ENCODE measurements around the gene CERT1. TPM values are rescaled to one million over a fixed set of nuclear protein-coding genes. Genes with fewer than 3 reads are reported as not detected.
A peak's percentile ranks its signal among the peaks of the same experiment; 100 is the strongest.

The CERT1 gene
- total and polyA plus RNA-seq, 2 experiments from 2014 or later: 15.6 to 42.0 TPM

DNA sequence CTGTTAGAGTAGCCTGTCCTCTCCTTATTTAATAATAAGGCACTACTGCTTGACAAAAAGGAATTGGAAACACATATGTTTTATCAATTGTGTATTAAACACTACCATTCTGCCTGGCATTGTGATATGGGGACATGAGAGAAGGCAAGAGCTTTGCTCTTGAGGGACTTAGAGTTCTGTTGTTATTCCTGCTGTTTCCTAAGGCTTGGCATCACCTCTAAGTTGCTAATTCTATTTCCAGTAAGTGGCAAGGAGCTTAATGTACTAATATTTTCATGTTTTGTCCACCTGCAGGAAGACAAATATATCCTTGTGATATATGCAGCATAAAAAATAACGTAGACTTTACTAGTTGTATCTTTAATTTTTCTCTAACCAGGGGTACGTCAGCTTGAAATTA, 161.8 kb downstream of the CERT1 start:
- H3K4me3 ChIP-seq: no peak overlapping the region
- no peaks in the 10 kb centered on the region for H3K27me3 ChIP-seq
- H3K79me2 ChIP-seq: peaks cover 82% of the 10 kb centered on the region
- 93% methylated on average over 2 of the region's 2 CpGs for WGBS (ENCODE audit: low lambda C conversion rate, missing lambda C conversion rate)
- no peaks in the 10 kb centered on the region for H3K9me3 ChIP-seq (ENCODE audit: low read depth)
- H3K36me3 ChIP-seq (replicated peaks; ENCODE audit: insufficient read depth, low read depth): peaks cover 45% of the 10 kb centered on the region
- no peaks in the 10 kb centered on the region for H3K4me1 ChIP-seq (ENCODE audit: insufficient read depth)
- H3K27ac ChIP-seq: no peak overlapping the region
- no peak for TF ChIP-seq EZH2phosphoT487 (IDR thresholded peaks at IDR 0.05; ENCODE audit: low read depth, severe bottlenecking, unreplicated experiment)
- no peak for TF ChIP-seq EZH2 (IDR thresholded peaks at IDR 0.05; ENCODE audit: borderline replicate concordance)
- TF ChIP-seq, protein P1, sequence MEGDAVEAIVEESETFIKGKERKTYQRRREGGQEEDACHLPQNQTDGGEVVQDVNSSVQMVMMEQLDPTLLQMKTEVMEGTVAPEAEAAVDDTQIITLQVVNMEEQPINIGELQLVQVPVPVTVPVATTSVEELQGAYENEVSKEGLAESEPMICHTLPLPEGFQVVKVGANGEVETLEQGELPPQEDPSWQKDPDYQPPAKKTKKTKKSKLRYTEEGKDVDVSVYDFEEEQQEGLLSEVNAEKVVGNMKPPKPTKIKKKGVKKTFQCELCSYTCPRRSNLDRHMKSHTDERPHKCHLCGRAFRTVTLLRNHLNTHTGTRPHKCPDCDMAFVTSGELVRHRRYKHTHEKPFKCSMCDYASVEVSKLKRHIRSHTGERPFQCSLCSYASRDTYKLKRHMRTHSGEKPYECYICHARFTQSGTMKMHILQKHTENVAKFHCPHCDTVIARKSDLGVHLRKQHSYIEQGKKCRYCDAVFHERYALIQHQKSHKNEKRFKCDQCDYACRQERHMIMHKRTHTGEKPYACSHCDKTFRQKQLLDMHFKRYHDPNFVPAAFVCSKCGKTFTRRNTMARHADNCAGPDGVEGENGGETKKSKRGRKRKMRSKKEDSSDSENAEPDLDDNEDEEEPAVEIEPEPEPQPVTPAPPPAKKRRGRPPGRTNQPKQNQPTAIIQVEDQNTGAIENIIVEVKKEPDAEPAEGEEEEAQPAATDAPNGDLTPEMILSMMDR (IDR thresholded peaks at IDR 0.05; ENCODE audit: poor library complexity): no peak
- no peak overlapping the region for H2AFZ ChIP-seq
- no peak overlapping the region for H3K4me2 ChIP-seq
- DNase-seq (ENCODE audit: low spot score): no peak
- H3K9me2 ChIP-seq (replicated peaks; ENCODE audit: insufficient read depth): no peaks in the 10 kb centered on the region
- H4K20me1 ChIP-seq (ENCODE audit: insufficient read depth, poor library complexity, severe bottlenecking): peaks cover 60% of the 10 kb centered on the region

DNA sequence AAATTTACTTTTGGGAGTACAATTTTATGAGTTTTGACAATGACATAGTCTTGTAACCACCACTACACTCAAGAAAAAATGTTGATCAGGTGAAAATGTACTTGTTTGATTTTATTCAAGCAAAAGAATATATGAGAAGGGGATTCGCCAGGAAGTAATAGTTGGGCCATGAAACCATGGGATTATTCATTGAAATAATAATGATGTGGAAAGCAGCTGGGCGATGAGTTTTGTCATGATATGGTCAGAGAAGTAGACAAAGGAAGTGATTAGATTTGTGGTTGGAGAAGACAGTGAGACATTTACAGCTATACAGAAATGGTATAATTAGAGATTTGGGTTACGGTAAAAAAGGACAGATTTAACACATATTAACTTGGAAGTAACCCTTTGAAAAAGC, 163.2 kb downstream of the CERT1 start:
- no peak for DNase-seq (ENCODE audit: low spot score)
- no peaks in the 10 kb centered on the region for H3K9me3 ChIP-seq (ENCODE audit: low read depth)
- H2AFZ ChIP-seq: no peak overlapping the region
- peaks cover 64% of the 10 kb centered on the region for H4K20me1 ChIP-seq (ENCODE audit: insufficient read depth, poor library complexity, severe bottlenecking)
- no peaks in the 10 kb centered on the region for H3K4me1 ChIP-seq (ENCODE audit: insufficient read depth)
- WGBS (ENCODE audit: low lambda C conversion rate, missing lambda C conversion rate): 95% methylated on average over 3 of the region's 3 CpGs
- H3K36me3 ChIP-seq (replicated peaks; ENCODE audit: insufficient read depth, low read depth): peaks cover 45% of the 10 kb centered on the region
- peaks cover 90% of the 10 kb centered on the region for H3K79me2 ChIP-seq
- no peak overlapping the region for H3K4me3 ChIP-seq
- TF ChIP-seq, protein P1 (IDR thresholded peaks at IDR 0.05; ENCODE audit: poor library complexity): no peak
- TF ChIP-seq EZH2phosphoT487 (IDR thresholded peaks at IDR 0.05; ENCODE audit: low read depth, severe bottlenecking, unreplicated experiment) (no peak), EZH2 (IDR thresholded peaks at IDR 0.05; ENCODE audit: borderline replicate concordance) (no peak)
- H3K27ac ChIP-seq: no peak overlapping the region
- H3K27me3 ChIP-seq: no peaks in the 10 kb centered on the region
- no peak overlapping the region for H3K4me2 ChIP-seq
- H3K9me2 ChIP-seq (replicated peaks; ENCODE audit: insufficient read depth): no peaks in the 10 kb centered on the region

DNA sequence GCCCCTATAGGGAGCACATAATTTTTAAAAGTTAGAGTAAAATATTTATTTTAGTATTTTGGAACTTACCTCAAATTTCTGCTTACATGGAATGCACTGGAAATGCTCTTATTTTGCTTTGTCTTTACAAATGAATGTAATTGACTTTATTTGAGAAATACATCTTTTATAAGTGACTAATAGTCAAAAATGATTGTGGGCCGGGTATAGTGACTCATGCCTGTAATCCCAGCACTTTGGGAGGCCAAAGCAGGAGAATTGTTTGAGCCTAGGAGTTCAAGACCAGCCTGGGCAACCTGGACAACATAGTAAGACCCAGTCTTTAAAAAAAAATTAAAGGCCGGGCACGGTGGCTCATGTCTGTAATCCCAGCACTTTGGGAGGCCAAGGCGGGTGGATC, 168.6 kb downstream of the CERT1 start:
- no peak overlapping the region for H2AFZ ChIP-seq
- H3K4me2 ChIP-seq: no peak overlapping the region
- H3K9me3 ChIP-seq (ENCODE audit: low read depth): no peaks in the 10 kb centered on the region
- no peak overlapping the region for H3K27ac ChIP-seq
- H3K4me1 ChIP-seq (ENCODE audit: insufficient read depth): peaks cover 26% of the 10 kb centered on the region
- peaks cover 98% of the 10 kb centered on the region for H3K79me2 ChIP-seq
- peaks cover 82% of the 10 kb centered on the region for H4K20me1 ChIP-seq (ENCODE audit: insufficient read depth, poor library complexity, severe bottlenecking)
- 94% methylated on average over 4 of the region's 4 CpGs for WGBS (ENCODE audit: low lambda C conversion rate, missing lambda C conversion rate)
- H3K27me3 ChIP-seq: no peaks in the 10 kb centered on the region
- no peaks in the 10 kb centered on the region for H3K9me2 ChIP-seq (replicated peaks; ENCODE audit: insufficient read depth)
- TF ChIP-seq EZH2phosphoT487 (IDR thresholded peaks at IDR 0.05; ENCODE audit: low read depth, severe bottlenecking, unreplicated experiment): no peak
- TF ChIP-seq EZH2 (IDR thresholded peaks at IDR 0.05; ENCODE audit: borderline replicate concordance): no peak
- TF ChIP-seq, protein P1 (IDR thresholded peaks at IDR 0.05; ENCODE audit: poor library complexity): no peak
- no peak for DNase-seq (ENCODE audit: low spot score)
- H3K36me3 ChIP-seq (replicated peaks; ENCODE audit: insufficient read depth, low read depth): peaks cover 10% of the 10 kb centered on the region
- H3K4me3 ChIP-seq: no peak overlapping the region

DNA sequence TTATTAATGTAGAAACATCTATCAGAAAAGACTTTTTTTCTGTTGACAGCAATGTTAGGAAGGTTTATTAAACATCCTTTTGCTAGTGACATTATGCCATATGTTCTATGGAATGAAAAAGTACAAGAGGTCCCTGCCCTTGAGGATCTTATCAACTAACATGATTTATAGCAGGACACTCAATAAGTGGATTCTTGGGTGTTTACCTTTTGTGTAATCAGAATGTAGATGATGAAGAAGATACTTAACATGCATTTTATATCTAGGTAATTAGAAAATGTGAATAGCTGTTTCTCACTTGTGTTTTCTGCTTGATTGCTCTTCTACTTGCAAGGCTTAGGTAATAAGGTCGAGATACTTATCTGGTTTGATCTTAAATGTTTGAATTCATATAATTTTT, 169.5 kb downstream of the CERT1 start:
- H3K79me2 ChIP-seq: peaks cover 95% of the 10 kb centered on the region
- no peaks in the 10 kb centered on the region for H3K9me3 ChIP-seq (ENCODE audit: low read depth)
- TF ChIP-seq EZH2phosphoT487 (IDR thresholded peaks at IDR 0.05; ENCODE audit: low read depth, severe bottlenecking, unreplicated experiment): no peak
- no peak overlapping the region for H2AFZ ChIP-seq
- 73% methylated on average over 1 of the region's 1 CpG for WGBS (ENCODE audit: low lambda C conversion rate, missing lambda C conversion rate)
- H3K4me2 ChIP-seq: peak overlapping the region; percentile 70
- H3K36me3 ChIP-seq (replicated peaks; ENCODE audit: insufficient read depth, low read depth): peaks cover 5% of the 10 kb centered on the region
- no peak for DNase-seq (ENCODE audit: low spot score)
- H3K27ac ChIP-seq: peak overlapping the region; percentile 2
- no peak overlapping the region for H3K4me3 ChIP-seq
- no peaks in the 10 kb centered on the region for H3K27me3 ChIP-seq
- peaks cover 76% of the 10 kb centered on the region for H4K20me1 ChIP-seq (ENCODE audit: insufficient read depth, poor library complexity, severe bottlenecking)
- no peaks in the 10 kb centered on the region for H3K9me2 ChIP-seq (replicated peaks; ENCODE audit: insufficient read depth)
- H3K4me1 ChIP-seq (ENCODE audit: insufficient read depth): peaks cover 26% of the 10 kb centered on the region
